Mesenteric fat pad (tissue), 1 donor: ENCODE results near the gene RFC4. TPM values are rescaled to one million over a fixed set of nuclear protein-coding genes. Genes with fewer than 3 reads are reported as not detected.
"Not testable (repeated sequence)": the region's sequence is repeated elsewhere in the genome, so short reads cannot be mapped to it uniquely, and the experiment has no call there.

Experiments used
- DNase-seq: peaks from one replicate; pipeline ENCODE4 v3.0.0-alpha.2; 2020; ENCODE audit warnings: low spot score
- total RNA-seq: library from RNA; stranded (reverse); fragmentation: NEBNext Ultra II Directional; extraction: Animal tissue kit (Norgen Biotek cat#: 25700); gene quantifications from one replicate; pipeline ENCODE4 v1.2.1, GENCODE V29; 2021
- donor health status: DM: yes; HTN: yes; CAD: no.

RFC4 gene
- total RNA-seq, 1 donor from 2014 or later = 6.4 TPM

GRCh38 chr3:186825294-186825821 is 19.1 kb upstream of the RFC4 start:
- no peak for DNase-seq

- no peak for DNase-seq
Measured at GRCh38 chr3:186824430-186825139, 18.3 kb upstream of the RFC4 start.

GRCh38 chr3:186823386-186823785 is 17.1 kb upstream of the RFC4 start:
- no peak for DNase-seq

GRCh38 chr3:186822388-186822759 is 16.1 kb upstream of the RFC4 start:
- DNase-seq = not testable (repeated sequence)

- no peak for DNase-seq
Measured at GRCh38 chr3:186821429-186822387, 15.4 kb upstream of the RFC4 start.

- no peak for DNase-seq
Measured at GRCh38 chr3:186818956-186819355, 12.7 kb upstream of the RFC4 start.

GRCh38 chr3:186818516-186818915 is 12.2 kb upstream of the RFC4 start:
- DNase-seq = no peak

- no peak for DNase-seq
Measured at GRCh38 chr3:186815435-186815834, 9.2 kb upstream of the RFC4 start.

GRCh38 chr3:186814100-186814499 is 7.8 kb upstream of the RFC4 start:
- DNase-seq = no peak

GRCh38 chr3:186811313-186811712 is 5.0 kb upstream of the RFC4 start:
- not testable (repeated sequence) for DNase-seq

GRCh38 chr3:186810336-186810996 is 4.2 kb upstream of the RFC4 start:
- no peak for DNase-seq

- DNase-seq = no peak
Measured at GRCh38 chr3:186807231-186807630, 949 bp upstream of the RFC4 start.

- not testable (repeated sequence) for DNase-seq
Measured at GRCh38 chr3:186803447-186803846, 2.8 kb downstream of the RFC4 start.

- DNase-seq = no peak
Measured at GRCh38 chr3:186802701-186803100, 3.6 kb downstream of the RFC4 start.

GRCh38 chr3:186800285-186800684 is 6.0 kb downstream of the RFC4 start:
- DNase-seq = no peak

- no peak for DNase-seq
Measured at GRCh38 chr3:186798239-186798874, 7.9 kb downstream of the RFC4 start.

GRCh38 chr3:186790261-186790981 is 15.9 kb downstream of the RFC4 start:
- DNase-seq = no peak

- DNase-seq = no peak
Measured at GRCh38 chr3:186789554-186790260, 16.6 kb downstream of the RFC4 start.

- DNase-seq = no peak
Measured at GRCh38 chr3:186788482-186789370, 17.6 kb downstream of the RFC4 start.
